ENCODE results near the gene NKD2. TPM values are rescaled to one million over a fixed set of nuclear protein-coding genes. Genes with fewer than 3 reads are reported as not detected.

Gene NKD2
- total RNA-seq, 1 donor from 2014 or later: 0.41 TPM

DNA sequence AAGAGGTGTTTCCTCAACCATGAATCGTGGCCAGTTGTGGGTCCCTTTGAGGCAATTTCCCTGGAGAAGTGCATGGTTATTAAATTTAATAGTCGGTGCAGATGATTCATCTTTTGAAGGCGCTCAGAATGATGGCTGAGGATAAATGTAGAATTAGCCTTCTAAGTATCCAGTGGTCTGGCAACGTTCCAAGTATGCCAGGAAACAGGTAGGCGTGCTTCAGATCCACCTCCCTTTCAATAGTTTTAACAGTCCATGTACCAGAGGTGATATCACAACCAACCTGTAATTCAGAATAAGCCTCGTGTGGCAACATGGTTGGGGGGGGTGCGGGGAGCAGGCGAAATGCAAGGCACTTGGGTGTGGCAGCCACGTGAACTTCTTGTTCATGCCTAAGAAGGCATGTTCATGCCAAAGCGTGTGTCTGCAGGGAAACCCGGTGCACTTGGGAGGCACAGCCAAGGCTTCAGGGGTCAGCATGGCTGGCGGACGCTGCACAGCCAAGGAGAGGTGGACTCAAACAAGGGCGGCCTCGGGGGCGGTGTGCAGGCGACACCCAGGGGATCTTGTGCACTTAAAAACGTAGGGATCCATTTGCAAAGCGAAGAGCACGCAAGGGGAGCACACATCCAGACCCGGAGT is 5.2 kb upstream of the NKD2 start:
- Histone ChIP-seq H3K27ac (ENCODE audit: low read depth, low read length) (no peak overlapping the region), H3K27me3 (ENCODE audit: insufficient read depth, low read length) (peaks cover 57% of the 10 kb centered on the region), H4K20me1 (ENCODE audit: insufficient read depth, low read length) (no peaks in the 10 kb centered on the region), H3K4me3 (ENCODE audit: insufficient read depth, low read depth, low read length) (no peak overlapping the region), H3K9me3 (ENCODE audit: insufficient read depth, low read depth, low read length) (no peaks in the 10 kb centered on the region), H3K4me2 (ENCODE audit: low read length) (no peak overlapping the region), H3K4me1 (ENCODE audit: insufficient read depth, low read length) (no peaks in the 10 kb centered on the region), H2AFZ (ENCODE audit: low read depth, low read length) (no peak overlapping the region), H3K36me3 (ENCODE audit: insufficient read depth, low read length) (no peaks in the 10 kb centered on the region), H3K79me2 (ENCODE audit: insufficient read depth, low read length) (no peaks in the 10 kb centered on the region), H3K9ac (ENCODE audit: low read length) (no peak overlapping the region)
- DNase-seq (ENCODE audit: low read depth): no peak
- H3K36me3 Mint-ChIP-seq (ENCODE audit: low read depth, unreplicated experiment): peaks cover 1% of the 10 kb centered on the region
- H3K27ac Mint-ChIP-seq (ENCODE audit: unreplicated experiment): peak overlapping the region; percentile 18
- H3K27me3 Mint-ChIP-seq (ENCODE audit: low read depth, unreplicated experiment): peaks cover 55% of the 10 kb centered on the region
- TF ChIP-seq, protein P1, sequence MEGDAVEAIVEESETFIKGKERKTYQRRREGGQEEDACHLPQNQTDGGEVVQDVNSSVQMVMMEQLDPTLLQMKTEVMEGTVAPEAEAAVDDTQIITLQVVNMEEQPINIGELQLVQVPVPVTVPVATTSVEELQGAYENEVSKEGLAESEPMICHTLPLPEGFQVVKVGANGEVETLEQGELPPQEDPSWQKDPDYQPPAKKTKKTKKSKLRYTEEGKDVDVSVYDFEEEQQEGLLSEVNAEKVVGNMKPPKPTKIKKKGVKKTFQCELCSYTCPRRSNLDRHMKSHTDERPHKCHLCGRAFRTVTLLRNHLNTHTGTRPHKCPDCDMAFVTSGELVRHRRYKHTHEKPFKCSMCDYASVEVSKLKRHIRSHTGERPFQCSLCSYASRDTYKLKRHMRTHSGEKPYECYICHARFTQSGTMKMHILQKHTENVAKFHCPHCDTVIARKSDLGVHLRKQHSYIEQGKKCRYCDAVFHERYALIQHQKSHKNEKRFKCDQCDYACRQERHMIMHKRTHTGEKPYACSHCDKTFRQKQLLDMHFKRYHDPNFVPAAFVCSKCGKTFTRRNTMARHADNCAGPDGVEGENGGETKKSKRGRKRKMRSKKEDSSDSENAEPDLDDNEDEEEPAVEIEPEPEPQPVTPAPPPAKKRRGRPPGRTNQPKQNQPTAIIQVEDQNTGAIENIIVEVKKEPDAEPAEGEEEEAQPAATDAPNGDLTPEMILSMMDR (IDR thresholded peaks at IDR 0.05; ENCODE audit: insufficient read depth, low read depth, low read length): no peak
- TF ChIP-seq EZH2 (IDR thresholded peaks at IDR 0.05; ENCODE audit: insufficient read depth, low read length): no peak
- H3K4me3 Mint-ChIP-seq (ENCODE audit: unreplicated experiment): no peak overlapping the region
- no peaks in the 10 kb centered on the region for H3K9me3 Mint-ChIP-seq (ENCODE audit: unreplicated experiment)
- H3K4me1 Mint-ChIP-seq (ENCODE audit: low read depth, unreplicated experiment): no peaks in the 10 kb centered on the region
- no peak for FAIRE-seq

DNA sequence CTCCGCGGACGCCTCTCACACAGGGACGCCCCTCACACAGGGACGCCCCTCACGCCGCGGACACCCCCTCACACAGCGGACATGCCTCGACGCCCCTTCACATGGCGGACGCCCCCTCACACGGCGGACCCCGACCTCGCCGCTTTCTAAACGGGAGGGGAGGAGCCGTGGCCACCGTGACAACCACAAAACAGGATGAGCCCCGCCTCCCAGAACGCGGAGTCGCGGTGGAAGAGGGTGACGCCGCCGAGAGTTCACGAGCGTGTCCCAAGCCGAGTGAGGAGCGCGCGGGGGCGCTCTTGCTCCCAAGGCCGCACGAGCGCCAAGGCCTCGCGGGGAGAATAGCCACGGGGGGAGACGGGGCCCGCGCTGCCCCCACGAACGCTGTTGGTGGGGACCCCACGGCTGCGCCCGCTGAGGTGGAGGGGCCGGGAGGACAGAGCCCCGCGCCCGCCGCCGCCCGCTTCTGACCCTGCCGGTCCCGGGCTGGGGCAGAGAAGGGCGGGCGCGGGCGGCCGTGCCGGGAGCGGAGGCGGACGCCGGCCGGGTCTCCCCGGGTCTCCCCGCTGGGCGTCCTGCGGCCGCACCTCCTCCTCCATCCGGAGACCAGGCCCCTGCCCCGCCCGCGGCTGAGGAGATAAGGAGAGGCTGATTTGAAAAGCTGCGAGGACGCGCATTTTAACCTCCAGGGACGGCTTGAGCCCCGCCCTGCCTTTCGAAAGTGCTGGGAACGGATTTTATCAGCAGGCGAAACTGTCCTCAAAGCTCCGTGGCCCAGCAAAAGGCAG is 3.9 kb upstream of the NKD2 start:
- Histone ChIP-seq H2AFZ (ENCODE audit: low read depth, low read length) (peak overlapping the region; percentile 10), H3K9me3 (ENCODE audit: insufficient read depth, low read depth, low read length) (no peaks in the 10 kb centered on the region), H3K9ac (ENCODE audit: low read length) (no peak overlapping the region), H3K4me1 (ENCODE audit: insufficient read depth, low read length) (no peaks in the 10 kb centered on the region), H4K20me1 (ENCODE audit: insufficient read depth, low read length) (no peaks in the 10 kb centered on the region), H3K79me2 (ENCODE audit: insufficient read depth, low read length) (no peaks in the 10 kb centered on the region), H3K4me3 (ENCODE audit: insufficient read depth, low read depth, low read length) (no peak overlapping the region), H3K36me3 (ENCODE audit: insufficient read depth, low read length) (no peaks in the 10 kb centered on the region), H3K4me2 (ENCODE audit: low read length) (peak overlapping the region; percentile 52), H3K27ac (ENCODE audit: low read depth, low read length) (no peak overlapping the region), H3K27me3 (ENCODE audit: insufficient read depth, low read length) (peaks cover 53% of the 10 kb centered on the region)
- Mint-ChIP-seq H3K9me3 (ENCODE audit: unreplicated experiment) (no peaks in the 10 kb centered on the region), H3K27me3 (ENCODE audit: low read depth, unreplicated experiment) (peaks cover 44% of the 10 kb centered on the region), H3K4me3 (ENCODE audit: unreplicated experiment) (no peak overlapping the region), H3K36me3 (ENCODE audit: low read depth, unreplicated experiment) (peaks cover 1% of the 10 kb centered on the region), H3K27ac (ENCODE audit: unreplicated experiment) (no peak overlapping the region), H3K4me1 (ENCODE audit: low read depth, unreplicated experiment) (no peaks in the 10 kb centered on the region)
- TF ChIP-seq, protein P1 (IDR thresholded peaks at IDR 0.05; ENCODE audit: insufficient read depth, low read depth, low read length): no peak
- peak; percentile 71 for TF ChIP-seq EZH2 (IDR thresholded peaks at IDR 0.05; ENCODE audit: insufficient read depth, low read length)
- FAIRE-seq (no peak), DNase-seq (ENCODE audit: low read depth) (no peak)

All from astrocyte (in vitro differentiated cells and primary cell).